Measurements from ENCODE around the gene SREBF2. TPM values are rescaled to one million over a fixed set of nuclear protein-coding genes. Genes with fewer than 3 reads are reported as not detected.

Gene SREBF2
- total RNA-seq (2014; rRNA removed; shearing (Covaris generic)) (132 and 167 TPM in 2 replicates), total RNA-seq (2022) (312 and 330 TPM in 2 replicates), Bru-seq, nascent RNA (percentile 94 among the genes with signal in this experiment), BruChase-seq, experiment 1, labeled RNA remaining after a 6-hour chase (percentile 97 among the genes with signal in this experiment), BruChase-seq, experiment 2, labeled RNA remaining after a 2-hour chase (percentile 94 among the genes with signal in this experiment)
- long read RNA-seq, full-length matches to known transcripts: 253 of 490 reads
- long read RNA-seq, partial matches to known transcripts: 113 of 490 reads
- long read RNA-seq, other reads (novel, unspliced or antisense): 124 of 490 reads

- POLR2A ChIA-PET: interaction anchor here (1.0 to 1.6 kb wide), 6 partner anchors 10 to 114 kb away, joined by 3 to 5 read pairs (median 4); partner anchors contain the start of gene CENPM
- peak within 1 kb of the TSS; percentile 90 for H3K4me3 ChIP-seq (ENCODE audit: low read depth, low read length, poor library complexity, severe bottlenecking)
- peaks cover 12% of the 10 kb centered on the region for H4K20me1 ChIP-seq (ENCODE audit: insufficient read depth, low read length)
- H3K79me2 ChIP-seq (ENCODE audit: insufficient read depth, low read depth, low read length): peaks cover 54% of the 10 kb centered on the region
- no TSS peak for BruUV-seq (replicated peaks)
- no peaks in the 10 kb centered on the region; the same call in 1 of the 2 replicates for H3K9me3 ChIP-seq (ENCODE audit: low read length)
- no peaks in the 10 kb centered on the region for H3K9me2 ChIP-seq (ENCODE audit: insufficient read depth, low read length)
- intact Hi-C loops (cut with micrococcal nuclease; ENCODE audit: unreplicated experiment): loop anchor here (1.0 to 5.0 kb wide), 4 partner anchors 30 to 114 kb away; partner anchors contain the start of gene CENPM
- DNase-seq (ENCODE audit: low spot score): peak; percentile 100
- peak within 1 kb of the TSS; percentile 84 for H3K27ac ChIP-seq (ENCODE audit: low read depth, low read length, poor library complexity, severe bottlenecking)
- CTCF ChIA-PET (ENCODE audit: unreplicated experiment): no interaction called here
- H3K4me1 ChIP-seq (ENCODE audit: insufficient read depth, low read length, poor library complexity, severe bottlenecking): peaks cover 57% of the 10 kb centered on the region
- TF ChIP-seq, protein P1, sequence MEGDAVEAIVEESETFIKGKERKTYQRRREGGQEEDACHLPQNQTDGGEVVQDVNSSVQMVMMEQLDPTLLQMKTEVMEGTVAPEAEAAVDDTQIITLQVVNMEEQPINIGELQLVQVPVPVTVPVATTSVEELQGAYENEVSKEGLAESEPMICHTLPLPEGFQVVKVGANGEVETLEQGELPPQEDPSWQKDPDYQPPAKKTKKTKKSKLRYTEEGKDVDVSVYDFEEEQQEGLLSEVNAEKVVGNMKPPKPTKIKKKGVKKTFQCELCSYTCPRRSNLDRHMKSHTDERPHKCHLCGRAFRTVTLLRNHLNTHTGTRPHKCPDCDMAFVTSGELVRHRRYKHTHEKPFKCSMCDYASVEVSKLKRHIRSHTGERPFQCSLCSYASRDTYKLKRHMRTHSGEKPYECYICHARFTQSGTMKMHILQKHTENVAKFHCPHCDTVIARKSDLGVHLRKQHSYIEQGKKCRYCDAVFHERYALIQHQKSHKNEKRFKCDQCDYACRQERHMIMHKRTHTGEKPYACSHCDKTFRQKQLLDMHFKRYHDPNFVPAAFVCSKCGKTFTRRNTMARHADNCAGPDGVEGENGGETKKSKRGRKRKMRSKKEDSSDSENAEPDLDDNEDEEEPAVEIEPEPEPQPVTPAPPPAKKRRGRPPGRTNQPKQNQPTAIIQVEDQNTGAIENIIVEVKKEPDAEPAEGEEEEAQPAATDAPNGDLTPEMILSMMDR (conservative IDR thresholded peaks at IDR 0.05; ENCODE audit: low read length): no peak
- TF ChIP-seq EZH2phosphoT487 (IDR thresholded peaks at IDR 0.05; ENCODE audit: borderline replicate concordance, low read depth, low read length): no peak
- H2AFZ ChIP-seq (ENCODE audit: low read length): peak within 1 kb of the TSS; percentile 52; the same call in 1 of the 2 replicates
- peak within 1 kb of the TSS; percentile 89 for H3K4me2 ChIP-seq (ENCODE audit: low read length)
- H3K36me3 ChIP-seq (ENCODE audit: insufficient read depth, low read length): peaks cover 42% of the 10 kb centered on the region
These were observed at the start of gene SREBF2 for GRCh38 chr22:41832553-41833368. Gene SREBF2 (plus strand): TSS chr22:41833105. CDS start chr22:41833271, 166 bp downstream.

GRCh38 chr22:41787331-41787730 lies 45.6 kb upstream of the SREBF2 start:
- Histone ChIP-seq H3K9me2 (ENCODE audit: insufficient read depth, low read length) (no peaks in the 10 kb centered on the region), H3K79me2 (ENCODE audit: insufficient read depth, low read depth, low read length) (no peaks in the 10 kb centered on the region), H3K4me1 (ENCODE audit: insufficient read depth, low read length, poor library complexity, severe bottlenecking) (no peaks in the 10 kb centered on the region), H3K4me3 (ENCODE audit: low read depth, low read length, poor library complexity, severe bottlenecking) (no peak overlapping the region), H3K27ac (ENCODE audit: low read depth, low read length, poor library complexity, severe bottlenecking) (no peak overlapping the region), H4K20me1 (ENCODE audit: insufficient read depth, low read length) (no peaks in the 10 kb centered on the region), H3K36me3 (ENCODE audit: insufficient read depth, low read length) (no peaks in the 10 kb centered on the region), H3K9me3 (ENCODE audit: low read length) (no peaks in the 10 kb centered on the region), H3K4me2 (ENCODE audit: low read length) (no peak overlapping the region), H2AFZ (ENCODE audit: low read length) (no peak overlapping the region)
- intact Hi-C loops (cut with micrococcal nuclease; ENCODE audit: unreplicated experiment): no loop called here
- ChIA-PET CTCF (ENCODE audit: unreplicated experiment) (no interaction called here), POLR2A (interaction anchor here (2.1 kb wide), 1 partner anchor 13 kb away, joined by 14 read pairs; the partner anchor contains the start of gene CCDC134)
- TF ChIP-seq, protein P1 (conservative IDR thresholded peaks at IDR 0.05; ENCODE audit: low read length): no peak
- no peak for TF ChIP-seq EZH2phosphoT487 (IDR thresholded peaks at IDR 0.05; ENCODE audit: borderline replicate concordance, low read depth, low read length)
- BruUV-seq (replicated peaks): no TSS peak
- no peak for DNase-seq (ENCODE audit: low spot score)
